Lower lobe of right lung (tissue), 2 donors: ENCODE results near the gene DCANP1. TPM values are rescaled to one million over a fixed set of nuclear protein-coding genes. Genes with fewer than 3 reads are reported as not detected.

Experiments
- ATAC-seq, 2 donors: fragments of 200-7000 bp; cut with Tn5 transposase; one replicate each; pipeline ENCODE4 v1.9.1; 2020 to 2022; ENCODE audit warnings: mild to moderate bottlenecking in 2 of 2, moderate library complexity in 2 of 2
- DNase-seq: peaks from one replicate; pipeline ENCODE4 v3.0.0-alpha.2; 2020
- H3K27ac ChIP-seq: fragments of 200-600 bp; one replicate; pipeline ENCODE4 v1.8.0; 2022
- H3K27me3 ChIP-seq: fragments of 200-600 bp; one replicate; pipeline ENCODE4 v1.8.0; 2022; ENCODE audit warnings: low read depth
- H3K36me3 ChIP-seq: fragments of 200-600 bp; one replicate; pipeline ENCODE4 v1.8.0; 2022; ENCODE audit warnings: mild to moderate bottlenecking
- H3K4me1 ChIP-seq: fragments of 200-600 bp; one replicate; pipeline ENCODE4 v1.8.0; 2022
- H3K4me3 ChIP-seq: fragments of 200-600 bp; one replicate; pipeline ENCODE4 v1.8.0; 2022; ENCODE audit warnings: mild to moderate bottlenecking
- H3K9me3 ChIP-seq: fragments of 200-600 bp; one replicate; pipeline ENCODE4 v1.8.0; 2022
- CTCF ChIP-seq: fragments of 200-600 bp; IDR thresholded peaks from one replicate; pipeline ENCODE4 v1.8.0; 2022; ENCODE audit warnings: antibody characterized with exemption, mild to moderate bottlenecking
- intact Hi-C: fragments of 100-400 bp; cut with DNase I; formaldehyde crosslinking; loops from one replicate; pipeline ENCODE4 v1.11.0; 2022
- total RNA-seq: library from RNA; stranded (reverse); fragmentation: NEBNext Ultra II Directional; extraction: Animal tissue kit (Norgen Biotek cat#: 25700); gene quantifications from one replicate; pipeline ENCODE4 v1.2.1, GENCODE V29; 2021
- donor health status: DM: no; HTN: yes; CAD: no; lungs with severe emphysema.

DCANP1 gene
- total RNA-seq, 1 donor from 2014 or later = not detected

GRCh38 chr5:135460246-135461033 lies 13.3 kb upstream of the DCANP1 start:
- peaks cover 35% of the 10 kb centered on the region for H3K4me1 ChIP-seq
- ATAC-seq (no peak), DNase-seq (no peak)
- no peaks in the 10 kb centered on the region for H3K9me3 ChIP-seq
- H3K36me3 ChIP-seq = no peaks in the 10 kb centered on the region
- intact Hi-C loops = no loop called here
- no peak overlapping the region for H3K27ac ChIP-seq
- TF ChIP-seq CTCF = no peak
- peaks cover 21% of the 10 kb centered on the region for H3K27me3 ChIP-seq
- no peak overlapping the region for H3K4me3 ChIP-seq

GRCh38 chr5:135458921-135459331 lies 11.8 kb upstream of the DCANP1 start:
- Histone ChIP-seq H3K36me3 (no peaks in the 10 kb centered on the region), H3K27ac (no peak overlapping the region), H3K27me3 (peaks cover 9% of the 10 kb centered on the region), H3K9me3 (no peaks in the 10 kb centered on the region), H3K4me3 (no peak overlapping the region), H3K4me1 (peaks cover 37% of the 10 kb centered on the region)
- no peak for TF ChIP-seq CTCF
- intact Hi-C loops = no loop called here
- ATAC-seq (peak; percentile 91), DNase-seq (peak; percentile 91)

GRCh38 chr5:135458356-135458755 lies 11.2 kb upstream of the DCANP1 start:
- Histone ChIP-seq H3K27ac (no peak overlapping the region), H3K27me3 (peaks cover 5% of the 10 kb centered on the region), H3K4me3 (no peak overlapping the region), H3K4me1 (peaks cover 37% of the 10 kb centered on the region), H3K36me3 (no peaks in the 10 kb centered on the region), H3K9me3 (no peaks in the 10 kb centered on the region)
- ATAC-seq (no peak), DNase-seq (no peak)
- no peak for TF ChIP-seq CTCF
- intact Hi-C loops = no loop called here

GRCh38 chr5:135457424-135458071 lies 10.4 kb upstream of the DCANP1 start:
- no peak overlapping the region for H3K27ac ChIP-seq
- H3K27me3 ChIP-seq = peaks cover 5% of the 10 kb centered on the region
- peak; percentile 80 for TF ChIP-seq CTCF
- no peaks in the 10 kb centered on the region for H3K9me3 ChIP-seq
- peak; percentile 59 to 72 for ATAC-seq
- intact Hi-C loops = no loop called here
- peaks cover 37% of the 10 kb centered on the region for H3K4me1 ChIP-seq
- DNase-seq = peak; percentile 76
- no peak overlapping the region for H3K4me3 ChIP-seq
- no peaks in the 10 kb centered on the region for H3K36me3 ChIP-seq

GRCh38 chr5:135456238-135457099 lies 9.3 kb upstream of the DCANP1 start:
- Histone ChIP-seq H3K9me3 (no peaks in the 10 kb centered on the region), H3K4me1 (peaks cover 37% of the 10 kb centered on the region), H3K27ac (peak overlapping the region; percentile 36), H3K4me3 (no peak overlapping the region), H3K27me3 (peaks cover 10% of the 10 kb centered on the region), H3K36me3 (no peaks in the 10 kb centered on the region)
- intact Hi-C loops = no loop called here
- ATAC-seq (peak; percentile 54 to 80), DNase-seq (peak; percentile 85)
- TF ChIP-seq CTCF = no peak
